Liver (tissue), 3 donors: ENCODE data around the gene ORC5.

Source experiments
- CTCF ChIP-seq: fragments of 150-350 bp; IDR thresholded peaks from 2 replicates; pipeline ENCODE4 v1.5.1; 2017; ENCODE audit warnings: improper control_type of control experiment, low read depth, low read length; ENCODE audit not compliant: missing input control
- FOXA1 ChIP-seq: IDR thresholded peaks from 2 replicates; pipeline ENCODE4 v1.6.1; 2016; ENCODE audit warnings: antibody characterized with exemption
- GABPA ChIP-seq, 2 donors: IDR thresholded peaks in 1 of 2; conservative IDR thresholded peaks in 1 of 2; 2 replicates each; pipeline ENCODE4 v1.6.1; 2016; ENCODE audit warnings: antibody characterized with exemption in 2 of 2, mild to moderate bottlenecking in 1 of 2, moderate library complexity in 1 of 2
- HNF4A ChIP-seq, 2 donors: conservative IDR thresholded peaks; 2 replicates each; pipeline ENCODE4 v1.6.1; 2016; ENCODE audit warnings: antibody characterized with exemption in 2 of 2, mild to moderate bottlenecking in 2 of 2
- JUND ChIP-seq, 2 donors: IDR thresholded peaks; 2 replicates each; pipeline ENCODE4 v1.6.1; 2016; ENCODE audit warnings: antibody characterized with exemption in 2 of 2
- MAX ChIP-seq: IDR thresholded peaks from 2 replicates; pipeline ENCODE4 v1.6.1; 2016; ENCODE audit warnings: antibody characterized with exemption
- RAD21 ChIP-seq, 2 donors: IDR thresholded peaks; 2 replicates each; pipeline ENCODE4 v1.6.1; 2016; ENCODE audit warnings: antibody characterized with exemption in 2 of 2, mild to moderate bottlenecking in 2 of 2
- RXRA ChIP-seq, 2 donors: IDR thresholded peaks; 2 replicates each; pipeline ENCODE4 v1.6.1; 2017 to 2018; ENCODE audit warnings: antibody characterized with exemption in 2 of 2, mild to moderate bottlenecking in 1 of 2
- YY1 ChIP-seq: IDR thresholded peaks from 2 replicates; pipeline ENCODE4 v1.6.1; 2016; ENCODE audit warnings: antibody characterized with exemption, mild to moderate bottlenecking
- TF ChIP-seq, protein P1 (sequence below): IDR thresholded peaks from 2 replicates; pipeline ENCODE4 v1.6.1; 2016; ENCODE audit warnings: antibody characterized with exemption, mild to moderate bottlenecking
- TF ChIP-seq, protein P2 (sequence below): IDR thresholded peaks from 2 replicates; pipeline ENCODE4 v1.6.1; 2016; ENCODE audit warnings: antibody characterized with exemption
- donor health status: healthy.
- donor health status: healthy.

DNA sequence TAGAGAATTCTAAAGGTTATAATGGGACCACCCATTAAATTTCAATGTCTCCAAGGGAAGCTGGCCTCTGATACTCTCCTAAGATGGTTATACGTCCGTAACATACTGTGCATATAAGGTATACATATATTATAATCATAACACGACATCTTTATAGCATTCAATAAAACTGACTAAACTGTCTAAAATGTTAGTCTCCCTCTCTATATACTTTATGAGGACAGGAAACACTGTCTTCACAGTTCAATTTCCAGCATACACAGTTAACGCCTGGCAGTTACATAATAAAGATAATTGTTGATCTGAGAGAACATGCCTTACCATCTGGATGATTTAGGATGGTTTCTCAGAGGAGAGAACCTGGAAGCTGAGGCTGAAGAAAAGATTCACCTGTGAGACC, 1.2 kb upstream of the ORC5 start:
- TF ChIP-seq YY1: no peak
- no peak for TF ChIP-seq JUND (IDR thresholded peaks at IDR 0.05)
- no peak for TF ChIP-seq HNF4A (conservative IDR thresholded peaks at IDR 0.05)
- TF ChIP-seq CTCF: no peak
- TF ChIP-seq, protein P1, sequence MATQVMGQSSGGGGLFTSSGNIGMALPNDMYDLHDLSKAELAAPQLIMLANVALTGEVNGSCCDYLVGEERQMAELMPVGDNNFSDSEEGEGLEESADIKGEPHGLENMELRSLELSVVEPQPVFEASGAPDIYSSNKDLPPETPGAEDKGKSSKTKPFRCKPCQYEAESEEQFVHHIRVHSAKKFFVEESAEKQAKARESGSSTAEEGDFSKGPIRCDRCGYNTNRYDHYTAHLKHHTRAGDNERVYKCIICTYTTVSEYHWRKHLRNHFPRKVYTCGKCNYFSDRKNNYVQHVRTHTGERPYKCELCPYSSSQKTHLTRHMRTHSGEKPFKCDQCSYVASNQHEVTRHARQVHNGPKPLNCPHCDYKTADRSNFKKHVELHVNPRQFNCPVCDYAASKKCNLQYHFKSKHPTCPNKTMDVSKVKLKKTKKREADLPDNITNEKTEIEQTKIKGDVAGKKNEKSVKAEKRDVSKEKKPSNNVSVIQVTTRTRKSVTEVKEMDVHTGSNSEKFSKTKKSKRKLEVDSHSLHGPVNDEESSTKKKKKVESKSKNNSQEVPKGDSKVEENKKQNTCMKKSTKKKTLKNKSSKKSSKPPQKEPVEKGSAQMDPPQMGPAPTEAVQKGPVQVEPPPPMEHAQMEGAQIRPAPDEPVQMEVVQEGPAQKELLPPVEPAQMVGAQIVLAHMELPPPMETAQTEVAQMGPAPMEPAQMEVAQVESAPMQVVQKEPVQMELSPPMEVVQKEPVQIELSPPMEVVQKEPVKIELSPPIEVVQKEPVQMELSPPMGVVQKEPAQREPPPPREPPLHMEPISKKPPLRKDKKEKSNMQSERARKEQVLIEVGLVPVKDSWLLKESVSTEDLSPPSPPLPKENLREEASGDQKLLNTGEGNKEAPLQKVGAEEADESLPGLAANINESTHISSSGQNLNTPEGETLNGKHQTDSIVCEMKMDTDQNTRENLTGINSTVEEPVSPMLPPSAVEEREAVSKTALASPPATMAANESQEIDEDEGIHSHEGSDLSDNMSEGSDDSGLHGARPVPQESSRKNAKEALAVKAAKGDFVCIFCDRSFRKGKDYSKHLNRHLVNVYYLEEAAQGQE: no peak
- TF ChIP-seq, protein P2, sequence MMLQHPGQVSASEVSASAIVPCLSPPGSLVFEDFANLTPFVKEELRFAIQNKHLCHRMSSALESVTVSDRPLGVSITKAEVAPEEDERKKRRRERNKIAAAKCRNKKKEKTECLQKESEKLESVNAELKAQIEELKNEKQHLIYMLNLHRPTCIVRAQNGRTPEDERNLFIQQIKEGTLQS: no peak
- TF ChIP-seq RAD21 (IDR thresholded peaks at IDR 0.05): no peak
- no peak for TF ChIP-seq FOXA1
- no peak for TF ChIP-seq GABPA (IDR thresholded peaks at IDR 0.05 in 1 of 2, conservative IDR thresholded peaks at IDR 0.05 in 1 of 2)
- TF ChIP-seq RXRA (IDR thresholded peaks at IDR 0.05): no peak
- no peak for TF ChIP-seq MAX
